GM18868 (cell line): Measurements from ENCODE around the gene FCHO2.

ENCODE experiments used
- ATAC-seq: cut with Tn5 transposase; IDR thresholded peaks from one replicate; pipeline ENCODE4 v1.9.1; 2021; ENCODE audit warnings: mild to moderate bottlenecking, moderate library complexity; ENCODE audit not compliant: unreplicated experiment

Gene FCHO2

DNA sequence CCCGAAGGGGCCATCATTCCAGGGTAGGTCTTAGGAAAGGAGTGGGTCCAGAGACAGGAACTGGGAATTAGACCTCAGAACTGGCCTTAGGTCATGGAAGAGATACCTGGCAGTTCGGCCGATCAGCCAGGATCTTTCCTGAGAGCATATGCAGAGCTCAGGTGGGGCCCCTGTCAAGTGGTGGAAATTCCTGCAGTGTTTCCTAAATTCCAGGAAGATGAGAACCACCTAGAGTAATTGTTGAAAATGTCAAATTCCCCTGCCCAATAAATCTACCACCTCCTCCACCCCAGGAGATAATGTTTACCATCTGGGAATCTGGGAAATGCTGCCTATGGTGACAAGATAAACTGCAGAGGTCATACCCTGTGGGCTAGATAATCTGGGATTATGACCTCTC lies 179.2 kb downstream of the FCHO2 start:
- no peak for ATAC-seq

DNA sequence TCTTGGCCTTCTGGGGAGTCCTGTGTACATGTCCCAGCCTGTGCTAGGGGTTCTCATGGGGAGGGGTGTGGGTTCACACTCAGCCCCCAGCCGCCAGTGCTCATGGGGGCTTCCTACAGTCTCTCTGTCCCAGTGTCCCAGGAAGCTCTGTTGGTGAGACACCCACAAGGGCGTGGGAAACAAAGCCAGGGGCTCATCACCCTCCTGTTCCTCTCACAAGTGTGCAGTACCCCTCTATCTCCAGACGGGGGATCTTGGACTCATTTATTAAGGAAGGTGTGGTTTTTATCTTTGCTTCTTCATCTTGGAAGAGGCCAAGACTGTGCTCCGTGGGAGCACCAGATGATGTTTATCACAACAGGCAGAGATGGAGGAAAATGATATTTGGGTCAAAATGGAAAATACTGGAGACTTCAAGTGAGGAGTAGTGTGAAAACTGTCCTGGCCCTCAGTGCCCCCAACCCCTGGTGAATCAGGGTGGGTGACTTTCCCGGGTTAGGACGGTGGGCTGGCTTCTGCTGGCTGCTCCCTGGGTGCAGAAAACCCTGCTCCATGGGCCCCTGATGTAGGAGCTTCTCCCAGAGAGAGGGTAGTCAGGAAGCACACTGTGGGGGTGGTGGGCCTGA lies 179.7 kb downstream of the FCHO2 start:
- ATAC-seq: no peak

DNA sequence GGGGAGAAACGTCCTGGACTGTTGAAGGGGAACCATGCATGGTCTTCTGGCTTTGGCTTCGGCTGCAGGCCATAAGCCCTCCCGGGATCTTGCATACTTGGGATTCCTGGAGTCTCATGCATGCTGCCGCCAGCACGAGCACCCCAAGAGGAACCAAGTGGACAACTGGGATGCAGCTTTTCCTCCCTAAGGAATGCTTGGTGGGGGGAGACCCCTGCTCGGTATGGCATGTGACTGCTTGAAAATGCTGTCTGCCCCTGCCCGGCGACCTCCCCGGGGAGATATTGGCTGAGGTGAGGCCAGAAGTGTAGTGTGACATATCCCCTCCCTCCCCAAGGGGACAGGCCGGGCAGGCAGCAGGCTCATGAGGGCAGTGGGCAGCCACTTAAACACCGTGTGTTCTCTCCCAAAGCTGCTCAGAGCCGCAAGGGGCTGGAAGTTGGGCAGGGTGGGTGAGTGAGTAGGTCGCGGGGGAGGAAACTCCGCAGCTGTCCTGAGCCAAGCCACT lies 180.3 kb downstream of the FCHO2 start:
- ATAC-seq: no peak

DNA sequence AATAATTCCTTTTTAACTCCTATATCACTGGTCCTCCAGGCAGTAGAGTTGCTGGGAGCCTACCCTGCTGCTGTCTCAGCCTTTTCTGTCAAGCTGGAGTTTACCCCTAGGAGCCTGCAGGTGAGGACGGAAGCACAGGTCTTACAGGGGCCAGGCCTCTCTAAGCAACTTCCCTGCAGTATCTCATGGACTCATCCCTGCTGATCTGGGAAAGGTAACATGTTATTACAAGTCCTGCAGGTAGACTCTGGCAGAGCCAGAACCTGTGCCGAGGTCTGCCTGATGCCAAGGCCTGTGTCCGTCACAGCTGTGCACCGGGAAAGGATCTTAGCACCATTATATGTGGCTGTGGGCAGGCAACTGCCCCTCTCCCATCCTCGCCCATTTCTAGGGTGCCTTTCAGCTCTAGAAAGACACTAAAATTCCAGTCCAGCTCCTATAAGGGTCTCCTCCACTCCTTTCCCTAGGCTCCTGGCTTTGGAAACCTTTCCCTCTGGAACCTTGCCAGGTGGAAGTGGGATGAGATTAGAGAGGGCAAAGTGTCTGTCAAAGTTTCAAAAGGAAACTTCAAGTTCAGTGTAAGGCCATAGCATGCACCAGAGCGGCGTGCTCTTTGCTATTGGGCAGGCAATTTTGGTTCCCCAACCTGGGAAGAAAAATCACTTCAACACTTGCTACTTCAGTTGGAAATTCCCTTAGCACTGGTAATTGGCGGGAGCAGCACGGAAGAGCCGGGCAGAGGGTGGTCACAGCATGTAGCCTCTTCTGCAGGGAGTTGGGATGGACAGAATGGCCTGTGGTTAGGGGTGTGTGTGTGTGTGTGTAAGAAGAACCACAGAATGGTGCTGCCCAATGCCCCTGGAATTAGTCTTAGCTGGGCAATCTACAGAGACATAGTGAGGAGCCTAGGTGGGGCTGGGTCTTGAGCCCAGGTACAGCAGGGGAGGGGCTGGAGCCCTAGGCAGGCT lies 182.0 kb downstream of the FCHO2 start:
- ATAC-seq: no peak

DNA sequence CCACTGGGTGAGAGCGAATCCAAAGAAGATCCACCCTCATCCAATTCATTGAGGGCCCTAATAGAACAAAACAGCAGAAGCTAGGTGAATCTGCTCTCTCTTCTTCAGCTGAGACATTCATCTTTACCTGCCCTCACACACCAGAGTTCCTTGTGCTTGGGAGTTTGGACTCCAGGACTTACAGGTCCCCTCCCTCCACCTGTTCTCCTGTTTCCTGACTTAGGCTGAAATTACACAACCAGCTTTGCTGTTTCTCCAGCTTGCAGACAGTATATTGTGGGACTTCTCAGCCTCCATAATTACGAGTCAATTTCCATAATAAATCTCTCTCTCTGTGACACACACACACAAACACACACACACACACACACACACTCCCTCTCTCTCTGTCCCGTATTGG lies 183.6 kb downstream of the FCHO2 start:
- ATAC-seq: no peak
